B cell (primary cell): ENCODE data around the gene TATDN3. TPM values are rescaled to one million over a fixed set of nuclear protein-coding genes. Genes with fewer than 3 reads are reported as not detected.

Experiments
- ATAC-seq: fragments of 200-7000 bp; cut with Tn5 transposase; one replicate; pipeline ENCODE4 v1.10.0; 2021; ENCODE audit warnings: low read depth, mild to moderate bottlenecking, moderate number of reproducible peaks, moderate library complexity
- CTCF ChIA-PET: fragments of 350-600 bp; sonication (Branson Sonifier 250); formaldehyde crosslinking; loops from one replicate; lab custom pipeline; 2021; ENCODE audit warnings: antibody characterized with exemption, inconsistent platforms; lab: Charles Lee
- POLR2A ChIA-PET: fragments of 350-600 bp; sonication (Branson Sonifier 250); formaldehyde crosslinking; loops from one replicate; lab custom pipeline; 2021; ENCODE audit warnings: antibody characterized with exemption; lab: Charles Lee
- DNase-seq: peaks from one replicate; pipeline ENCODE4 v3.0.0; 2013
- H2AFZ ChIP-seq: 2 replicates; pipeline ENCODE4 v1.6.1; 2012; ENCODE audit warnings: mild to moderate bottlenecking, low read depth, low read length; ENCODE audit not compliant: insufficient read depth, poor library complexity, severe bottlenecking
- H3K27ac ChIP-seq, 2 donors: 1 replicate in 1 of 2; 2 replicates in 1 of 2; pipeline ENCODE4 v1.5.1; 2012 to 2013; ENCODE audit warnings: low read length in 2 of 2, mild to moderate bottlenecking in 2 of 2, moderate library complexity in 1 of 2
- H3K27me3 ChIP-seq, 4 experiments: fragments of 200-600 bp in 1 of 4; sonication (generic) in 1 of 4; replicated peaks in 1 of 4; 1 replicate in 2 of 4; 2 replicates in 2 of 4; pipeline versions ENCODE4 v1.6.1 to v1.7.0; 2013 to 2016; ENCODE audit warnings: low read length in 3 of 4, mild to moderate bottlenecking in 2 of 4, mixed read lengths in 1 of 4, moderate library complexity in 1 of 4; ENCODE audit not compliant: insufficient read depth in 4 of 4, control insufficient read depth in 3 of 4; ENCODE audit errors: control extremely low read depth in 1 of 4
- H3K36me3 ChIP-seq, 2 experiments: replicated peaks in 1 of 2; 1 replicate in 1 of 2; 2 replicates in 1 of 2; pipeline versions ENCODE4 v1.6.1 to v1.7.1; 2013; ENCODE audit warnings: low read length in 1 of 2; ENCODE audit not compliant: insufficient read depth in 2 of 2, control insufficient read depth in 1 of 2; ENCODE audit errors: control extremely low read depth in 1 of 2, extremely low read depth in 1 of 2
- H3K4me1 ChIP-seq, 2 donors: fragments of 200-600 bp in 1 of 2; sonication (generic) in 1 of 2; 1 replicate in 1 of 2; 2 replicates in 1 of 2; pipeline versions ENCODE4 v1.5.1 to v1.6.1; 2013 to 2017; ENCODE audit warnings: low read length in 2 of 2; ENCODE audit not compliant: control insufficient read depth in 2 of 2, insufficient read depth in 2 of 2
- H3K4me2 ChIP-seq: replicated peaks from 2 replicates; pipeline ENCODE3; 2012; ENCODE audit warnings: mild to moderate bottlenecking, low read depth, low read length; ENCODE audit not compliant: poor library complexity, severe bottlenecking
- H3K4me3 ChIP-seq, 5 experiments: fragments of 200-600 bp in 1 of 5; sonication (generic) in 1 of 5; 1 replicate in 3 of 5; 2 replicates in 2 of 5; pipeline versions ENCODE4 v1.5.1 to v1.7.0; 2011 to 2016; ENCODE audit warnings: low read length in 4 of 5, mild to moderate bottlenecking in 4 of 5, low read depth in 2 of 5, control low read depth in 1 of 5, moderate library complexity in 1 of 5; ENCODE audit not compliant: insufficient read depth in 1 of 5; ENCODE audit errors: control extremely low read depth in 1 of 5, extremely low read depth in 1 of 5
- H3K79me2 ChIP-seq: fragments of 200-600 bp; sonication (generic); one replicate; pipeline ENCODE4 v1.6.0; 2016; ENCODE audit warnings: low read length; ENCODE audit not compliant: control insufficient read depth, insufficient read depth
- H3K9ac ChIP-seq: fragments of 200-600 bp; sonication (generic); 2 replicates; pipeline ENCODE4 v1.6.1; 2017; ENCODE audit warnings: mild to moderate bottlenecking, low read length, moderate library complexity
- H3K9me3 ChIP-seq, 3 donors: one replicate each; pipeline versions ENCODE4 v1.6.1 to v1.7.1; 2013; ENCODE audit warnings: low read length in 2 of 3; ENCODE audit not compliant: control insufficient read depth in 2 of 3, insufficient read depth in 1 of 3; ENCODE audit errors: control extremely low read depth in 1 of 3
- H4K20me1 ChIP-seq: 2 replicates; pipeline ENCODE4 v1.6.0; 2012; ENCODE audit warnings: mild to moderate bottlenecking, low read length; ENCODE audit not compliant: insufficient read depth, control insufficient read depth, poor library complexity, severe bottlenecking
- H3K27ac Mint-ChIP-seq: one replicate; pipeline ENCODE4 v1.8.0; 2021; ENCODE audit warnings: mixed read lengths
- H3K27me3 Mint-ChIP-seq: one replicate; pipeline ENCODE4 v1.8.0; 2021; ENCODE audit warnings: mixed read lengths
- H3K4me1 Mint-ChIP-seq: one replicate; pipeline ENCODE4 v1.8.0; 2021; ENCODE audit warnings: mixed read lengths
- H3K4me3 Mint-ChIP-seq: one replicate; pipeline ENCODE4 v1.8.0; 2021; ENCODE audit warnings: mixed read lengths
- H3K9me3 Mint-ChIP-seq: one replicate; pipeline ENCODE4 v1.8.0; 2022; ENCODE audit warnings: mixed read lengths; ENCODE audit not compliant: insufficient read depth
- CTCF ChIP-seq: fragments of 200-600 bp; IDR thresholded peaks from one replicate; pipeline ENCODE4 v1.8.0; 2022; ENCODE audit warnings: antibody characterized with exemption, mild to moderate bottlenecking
- EZH2 ChIP-seq: IDR thresholded peaks from 2 replicates; pipeline ENCODE4 v1.6.1; 2012; ENCODE audit warnings: borderline replicate concordance, low read depth, mild to moderate bottlenecking, moderate library complexity, low read length; ENCODE audit not compliant: insufficient read depth, poor library complexity, severe bottlenecking
- WGBS: methylation state at CpG from one replicate; pipeline ENCODE4 v1.1.5; 2013; ENCODE audit warnings: missing lambda C conversion rate; ENCODE audit not compliant: insufficient coverage; 5-methylcytosine and 5-hydroxymethylcytosine counted together
- intact Hi-C: fragments of 100-400 bp; cut with micrococcal nuclease; formaldehyde crosslinking; loops from one replicate; pipeline ENCODE4 v1.10.0; 2022
- polyA plus RNA-seq: library from polyadenylated mRNA; depleted of rRNA; stranded (reverse); fragments of >200 nt; gene quantifications from 2 replicates; pipeline ENCODE4 v1.2.3, GENCODE V29; 2012
- total RNA-seq, 2 donors: library from RNA; stranded (reverse); fragments of 120-200 nt in 1 of 2; gene quantifications; 1 replicate in 1 of 2; 2 replicates in 1 of 2; pipeline versions ENCODE4 v1.2.3 to v1.2.4, GENCODE V29; 2013 to 2022

The TATDN3 gene
- total and polyA plus RNA-seq, 2 donors (not counting 1 experiment from before 2014, with no cell fraction given): 17.6 to 28.6 TPM

GRCh38 chr1:212769459-212770167 is 22.1 kb upstream of the TATDN3 start:
- Histone ChIP-seq H3K36me3 (peaks cover 0 to 12% of the 10 kb centered on the region in 2 experiments), H2AFZ (no peak overlapping the region), H3K9ac (no peak overlapping the region), H3K4me1 (no peaks in the 10 kb centered on the region), H3K79me2 (peaks cover 75% of the 10 kb centered on the region), H3K9me3 (peaks cover 4 to 26% (median 25%) of the 10 kb centered on the region in 3 donors), H3K4me2 (no peak overlapping the region), H3K27me3 (no peaks in the 10 kb centered on the region), H4K20me1 (peaks cover 3% of the 10 kb centered on the region), H3K4me3 (no peak overlapping the region), H3K27ac (no peak overlapping the region)
- no peaks in the 10 kb centered on the region for H3K27me3 Mint-ChIP-seq
- intact Hi-C loops: no loop called here
- TF ChIP-seq CTCF (no peak), EZH2 (no peak)
- whole genome bisulfite sequencing: no CpG with 5 or more reads among the region's 1 CpG
- no peak for DNase-seq
- no peak overlapping the region for H3K4me3 Mint-ChIP-seq
- ChIA-PET POLR2A (no interaction called here), CTCF (interaction anchor here (0.8 to 1.4 kb wide), 5 partner anchors 12 to 225 kb away, joined by 3 to 5 read pairs (median 3); no protein-coding TSS in a partner anchor)
- H3K9me3 Mint-ChIP-seq: peaks cover 5% of the 10 kb centered on the region
- H3K27ac Mint-ChIP-seq: no peak overlapping the region
- ATAC-seq: no peak
- H3K4me1 Mint-ChIP-seq: peaks cover 28% of the 10 kb centered on the region

GRCh38 chr1:212771341-212771740 is 20.4 kb upstream of the TATDN3 start:
- Mint-ChIP-seq H3K9me3 (peaks cover 2% of the 10 kb centered on the region), H3K27me3 (no peaks in the 10 kb centered on the region), H3K27ac (no peak overlapping the region), H3K4me3 (no peak overlapping the region), H3K4me1 (peaks cover 22% of the 10 kb centered on the region)
- Histone ChIP-seq H3K27ac (no peak overlapping the region), H3K36me3 (peaks cover 0 to 15% of the 10 kb centered on the region in 2 experiments), H3K4me3 (no peak overlapping the region), H3K79me2 (peaks cover 59% of the 10 kb centered on the region), H4K20me1 (peaks cover 3% of the 10 kb centered on the region), H2AFZ (no peak overlapping the region), H3K4me2 (no peak overlapping the region), H3K27me3 (no peaks in the 10 kb centered on the region), H3K9ac (no peak overlapping the region), H3K9me3 (peaks cover 4 to 25% (median 18%) of the 10 kb centered on the region in 3 donors), H3K4me1 (no peaks in the 10 kb centered on the region)
- CTCF ChIA-PET: interaction anchor here (0.6 to 1.0 kb wide), 2 partner anchors 10 to 393 kb away, joined by 4 read pairs; no protein-coding TSS in a partner anchor
- ATAC-seq (no peak), DNase-seq (no peak)
- no peak for TF ChIP-seq EZH2
- TF ChIP-seq CTCF: no peak
- intact Hi-C loops: no loop called here
- POLR2A ChIA-PET: no interaction called here
